ENCODE measurements around the gene GREB1.
A peak's percentile ranks its signal among the peaks of the same experiment; 100 is the strongest.

The GREB1 gene

DNA sequence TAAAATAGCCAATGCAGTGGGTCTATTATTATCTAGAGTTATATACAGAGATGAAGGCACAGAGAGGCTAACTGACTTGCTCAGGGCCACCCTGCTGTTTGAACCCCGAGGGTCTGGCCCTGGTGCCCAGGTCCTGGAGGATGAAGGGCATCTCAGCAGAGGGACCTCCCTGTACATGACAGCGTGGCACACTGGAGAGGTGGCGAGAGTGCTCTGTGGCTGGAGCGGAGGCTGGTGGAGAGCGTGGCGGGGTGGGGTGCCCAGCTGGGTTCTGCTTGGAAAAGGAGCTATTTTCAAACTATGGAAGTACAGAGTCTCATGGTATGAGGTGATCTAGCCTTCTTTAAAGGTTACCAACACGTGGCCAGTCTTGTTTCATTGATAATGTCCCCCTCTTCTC lies 35.8 kb downstream of the GREB1 start:
- no peak for DNase-seq
- in situ Hi-C loops (cut with MboI; ENCODE audit: low pct_unique_long_range_greater_than_20kb, low sequenced_read_pairs), result no loop called here

DNA sequence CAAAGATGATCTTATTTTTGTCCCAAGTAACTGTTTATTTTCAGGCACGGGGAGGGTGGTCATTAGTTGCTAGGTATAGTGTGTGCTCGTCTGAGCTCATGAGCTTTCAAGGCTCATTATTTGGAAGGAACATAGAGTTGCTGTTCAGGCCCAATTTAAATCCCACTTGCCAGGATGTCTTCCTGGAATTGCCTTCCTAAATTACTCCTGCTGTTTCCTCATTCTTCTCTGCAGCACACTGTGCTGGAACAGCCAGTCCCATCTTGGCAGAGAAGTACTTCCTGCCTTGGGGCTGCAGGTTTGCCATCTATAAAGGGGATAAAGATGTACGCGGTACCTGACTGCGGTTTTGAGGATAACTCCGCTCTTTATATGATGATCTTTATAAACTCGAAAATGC lies 37.3 kb downstream of the GREB1 start:
- in situ Hi-C loops (cut with MboI; ENCODE audit: low pct_unique_long_range_greater_than_20kb, low sequenced_read_pairs), result no loop called here
- DNase-seq, result no peak

DNA sequence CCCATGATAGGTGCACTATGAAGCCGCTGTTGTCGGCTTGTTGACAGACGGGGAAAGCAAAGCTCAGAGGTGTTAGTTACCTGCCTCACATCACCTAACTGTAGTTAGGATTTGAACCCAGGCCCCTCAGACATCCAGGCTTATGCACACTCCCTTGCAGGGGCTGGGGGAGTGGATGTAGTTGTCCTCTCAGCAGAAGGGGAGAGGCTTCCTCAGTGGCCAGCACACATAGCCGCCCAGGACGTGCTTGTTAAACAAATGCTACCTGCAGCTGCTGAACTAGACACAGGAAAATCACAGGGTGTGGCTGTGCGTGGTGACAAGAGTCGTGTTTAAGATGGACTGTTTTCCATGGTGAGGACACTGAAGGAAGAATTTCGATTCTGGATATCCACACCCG lies 39.2 kb downstream of the GREB1 start:
- no peak for DNase-seq
- in situ Hi-C loops (cut with MboI; ENCODE audit: low pct_unique_long_range_greater_than_20kb, low sequenced_read_pairs), result no loop called here

DNA sequence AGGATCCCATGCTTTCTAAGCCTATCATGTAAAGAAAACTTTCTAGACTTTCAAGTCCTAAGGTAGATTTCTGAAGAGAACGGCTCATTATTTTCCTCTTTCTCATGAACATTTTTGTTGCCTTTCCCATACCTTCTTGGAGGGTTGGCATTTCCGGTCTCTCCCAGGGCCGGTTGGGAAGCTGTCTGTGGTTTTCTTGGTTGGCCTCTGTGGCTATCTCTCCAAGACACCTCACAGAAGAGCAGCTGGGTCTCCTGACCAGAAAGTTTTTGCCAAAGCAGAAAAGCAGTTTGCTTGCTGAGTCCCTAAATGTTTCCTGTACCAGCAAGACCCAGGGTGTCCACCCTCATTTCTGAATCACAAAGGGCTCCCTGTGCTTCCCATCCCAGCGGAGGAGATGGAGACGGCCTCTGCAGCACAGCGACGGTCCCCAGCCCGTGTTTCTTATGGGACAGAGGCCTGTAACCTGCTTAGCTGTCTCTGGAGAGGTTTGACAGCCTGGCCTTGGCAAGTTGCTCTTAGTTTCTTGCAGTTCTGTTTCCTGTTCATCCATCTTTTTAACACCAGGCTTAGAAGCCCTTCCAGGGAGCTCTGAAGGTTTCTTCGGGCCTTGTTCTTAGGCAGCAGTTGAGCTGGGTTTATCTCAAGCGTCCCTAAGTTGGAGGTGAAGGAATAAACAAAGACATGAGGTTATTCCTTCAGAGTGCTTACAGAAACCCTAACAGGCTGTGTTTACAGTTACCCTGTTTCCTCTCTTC lies 39.8 kb downstream of the GREB1 start:
- in situ Hi-C loops (cut with MboI; ENCODE audit: low pct_unique_long_range_greater_than_20kb, low sequenced_read_pairs), result no loop called here
- DNase-seq, result no peak

DNA sequence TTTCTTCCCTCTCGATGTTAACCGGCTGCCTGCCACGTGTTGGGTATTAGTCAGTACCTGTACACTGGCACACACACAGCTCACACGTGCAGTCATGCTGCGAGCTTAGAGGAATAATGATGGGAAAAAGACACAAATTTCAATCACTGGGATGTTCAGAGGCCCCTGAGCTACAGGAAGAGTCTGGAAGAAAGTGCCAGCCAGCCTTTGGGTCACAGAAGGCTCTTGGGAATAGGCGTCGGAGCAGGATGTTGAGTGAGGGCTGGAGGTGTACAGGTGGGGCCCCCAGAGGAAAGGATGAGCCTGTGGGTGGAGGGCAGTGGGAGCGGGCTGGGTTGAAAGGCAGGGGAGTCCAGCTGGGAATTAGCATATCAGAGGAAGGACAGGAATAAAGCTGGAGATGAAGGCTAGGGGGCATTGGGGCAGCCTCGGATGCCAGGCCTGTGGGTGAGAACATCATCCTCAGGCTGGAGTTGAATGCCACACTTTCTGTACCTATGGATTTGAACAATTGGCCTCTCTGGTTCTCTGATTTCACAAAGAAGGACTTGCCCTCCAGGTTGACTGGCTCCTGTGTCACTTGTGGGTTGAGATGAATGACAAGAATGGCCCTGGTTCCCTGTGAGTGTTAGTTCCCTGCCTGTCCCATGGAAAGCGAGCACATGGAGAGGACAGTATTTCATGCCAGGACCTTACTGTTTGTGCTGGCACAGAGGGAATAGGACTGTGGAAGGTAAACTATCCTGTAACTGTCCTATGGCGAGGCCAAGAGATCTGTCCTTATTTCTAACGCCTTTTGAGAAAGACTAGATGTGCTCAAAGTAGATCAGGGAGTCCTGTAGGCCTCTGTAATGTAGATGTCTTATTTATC lies 40.6 kb downstream of the GREB1 start:
- in situ Hi-C loops (cut with MboI; ENCODE audit: low pct_unique_long_range_greater_than_20kb, low sequenced_read_pairs), result loop anchor here (25.0 kb wide), 3 partner anchors 87 to 737 kb away; a partner anchor contains a TSS
- no peak for DNase-seq

DNA sequence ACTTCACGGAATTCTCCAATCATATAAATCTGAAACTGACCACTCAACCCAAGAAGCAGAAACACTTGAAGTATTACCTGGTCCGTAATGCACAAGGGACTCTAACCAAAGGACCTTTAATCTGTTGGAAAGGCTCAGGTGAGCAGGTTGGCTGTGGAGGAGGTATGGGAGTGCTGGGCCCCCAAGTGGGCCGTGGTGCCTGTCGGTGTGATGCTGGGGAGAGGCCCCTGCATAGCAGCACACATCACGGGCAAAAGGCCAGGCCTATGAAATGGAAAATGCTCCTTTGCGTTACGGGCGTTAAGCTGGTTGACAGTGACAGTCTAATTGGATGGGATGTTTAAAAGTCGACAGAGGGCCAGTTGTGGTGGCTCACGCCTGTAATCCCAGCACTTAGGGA lies 42.6 kb downstream of the GREB1 start:
- no peak for DNase-seq
- in situ Hi-C loops (cut with MboI; ENCODE audit: low pct_unique_long_range_greater_than_20kb, low sequenced_read_pairs), result loop anchor here (25.0 kb wide), 3 partner anchors 89 to 739 kb away; a partner anchor contains a TSS

DNA sequence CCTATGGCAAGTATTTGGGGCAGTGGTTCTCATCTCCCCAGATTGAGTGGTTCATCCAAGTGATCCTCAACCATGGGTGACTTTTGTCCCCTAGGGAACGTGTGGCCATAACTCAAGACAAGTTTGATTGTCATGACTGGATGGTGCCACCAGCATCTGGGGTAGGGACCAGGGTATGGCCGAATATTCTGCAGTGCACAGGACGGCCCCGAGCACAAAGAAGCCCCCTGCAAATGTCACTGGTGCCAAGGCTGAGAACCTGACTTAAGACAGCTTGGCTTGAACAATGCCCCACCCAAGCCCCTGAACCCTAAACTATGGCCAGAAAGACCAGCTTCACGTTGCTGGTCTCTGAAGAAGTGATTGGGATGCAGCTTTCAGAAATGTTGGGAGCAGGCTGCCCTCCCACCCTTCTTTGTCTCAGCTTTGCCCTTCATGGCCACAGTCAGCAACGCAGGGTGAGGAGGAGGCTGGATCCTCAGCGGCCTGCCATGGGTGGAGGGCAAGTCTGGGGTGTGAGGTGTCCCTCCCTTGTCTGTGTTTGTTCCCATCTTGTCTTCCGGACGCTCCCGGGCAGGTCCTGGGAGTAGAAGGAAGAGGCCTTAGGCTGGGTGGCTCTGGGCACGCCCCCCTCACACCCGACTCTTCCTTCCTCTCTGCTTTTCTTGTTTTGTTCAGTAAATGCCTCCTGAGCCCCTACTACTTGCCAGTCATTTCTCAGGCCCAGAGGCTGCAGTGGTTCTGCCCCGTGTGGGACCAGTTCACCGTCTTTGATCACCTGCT lies 43.4 kb downstream of the GREB1 start:
- DNase-seq, result no peak
- in situ Hi-C loops (cut with MboI; ENCODE audit: low pct_unique_long_range_greater_than_20kb, low sequenced_read_pairs), result loop anchor here (25.0 kb wide), 3 partner anchors 90 to 740 kb away; a partner anchor contains a TSS

DNA sequence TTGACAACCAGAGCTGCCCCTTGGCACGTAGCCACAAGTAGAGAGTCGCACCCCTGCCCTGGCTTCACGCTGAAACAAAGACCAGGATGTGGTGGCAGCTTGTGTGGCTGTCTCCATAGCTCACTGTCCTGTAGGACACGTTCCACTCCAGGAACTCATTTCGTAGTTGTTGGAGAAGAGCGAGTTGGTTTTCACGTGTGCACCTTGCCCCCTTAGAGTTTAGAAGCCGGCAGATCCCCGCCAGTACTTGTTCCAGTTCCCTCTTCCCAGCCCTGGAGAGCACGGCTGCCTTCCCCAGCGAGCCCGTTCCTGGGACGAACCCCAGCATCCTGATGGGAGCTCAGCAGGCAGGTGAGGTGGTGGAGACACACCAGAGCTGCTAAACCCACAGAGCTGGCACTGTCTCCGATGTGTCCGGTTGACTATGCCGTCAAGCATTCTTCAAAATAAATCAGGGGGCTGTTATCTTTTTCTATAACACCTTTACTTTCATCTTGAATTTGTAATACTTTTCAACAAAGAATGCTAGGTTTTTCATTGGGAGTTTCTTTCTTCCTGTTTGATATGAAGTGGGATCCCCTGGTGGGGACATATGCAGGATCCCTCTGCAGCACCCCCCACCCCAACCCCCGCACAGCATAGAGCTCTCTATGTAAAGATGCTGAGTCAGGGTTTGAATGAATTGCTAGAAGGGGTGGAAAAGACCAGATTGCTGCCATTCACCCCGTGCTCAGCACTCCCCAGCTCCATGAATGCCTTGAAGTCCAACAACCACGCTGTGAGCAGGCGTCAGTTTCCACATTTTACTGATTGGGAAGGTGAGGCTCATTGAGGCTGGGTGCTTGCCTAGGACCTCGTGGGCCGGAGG lies 44.5 kb downstream of the GREB1 start:
- DNase-seq, result no peak
- in situ Hi-C loops (cut with MboI; ENCODE audit: low pct_unique_long_range_greater_than_20kb, low sequenced_read_pairs), result loop anchor here (25.0 kb wide), 3 partner anchors 91 to 741 kb away; a partner anchor contains a TSS

DNA sequence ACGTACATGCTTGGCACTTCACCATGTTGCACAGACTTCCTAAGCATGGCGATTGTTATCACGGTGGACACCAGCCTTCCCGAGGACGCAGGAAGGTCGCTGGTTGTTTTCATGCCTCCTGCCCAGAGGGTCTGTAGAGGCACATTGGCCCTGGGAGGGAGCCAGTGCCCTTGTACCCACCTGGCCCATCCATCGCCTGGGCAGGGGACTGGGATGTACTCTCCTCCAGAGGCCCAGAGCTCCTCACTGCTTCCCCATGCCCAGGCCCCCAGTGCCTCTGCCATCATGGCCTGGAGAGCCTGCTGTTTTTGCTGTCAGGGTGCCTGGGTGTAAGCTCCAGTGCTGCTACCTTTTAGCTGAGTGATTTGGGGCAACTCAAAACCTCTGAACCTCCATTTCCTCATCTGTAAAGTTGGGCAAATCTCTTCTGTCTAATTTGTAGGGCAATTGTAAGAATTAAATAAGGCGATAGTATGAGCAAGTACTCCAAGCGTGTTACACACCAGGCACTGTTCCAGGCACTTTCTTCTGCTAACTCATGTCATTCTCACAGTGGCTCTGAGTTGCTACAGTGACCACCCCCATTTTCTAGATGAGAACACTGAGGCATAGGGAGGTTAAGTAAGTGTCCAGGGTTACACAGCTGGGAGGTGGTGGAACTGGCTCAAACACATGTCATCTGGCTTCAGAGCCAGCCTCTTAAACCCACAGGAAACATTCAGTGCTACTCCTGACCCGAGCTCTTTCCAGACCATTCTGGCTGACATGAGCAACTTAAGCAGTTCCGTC lies 45.3 kb downstream of the GREB1 start:
- no peak for DNase-seq
- in situ Hi-C loops (cut with MboI; ENCODE audit: low pct_unique_long_range_greater_than_20kb, low sequenced_read_pairs), result loop anchor here (25.0 kb wide), 3 partner anchors 92 to 742 kb away; a partner anchor contains a TSS

DNA sequence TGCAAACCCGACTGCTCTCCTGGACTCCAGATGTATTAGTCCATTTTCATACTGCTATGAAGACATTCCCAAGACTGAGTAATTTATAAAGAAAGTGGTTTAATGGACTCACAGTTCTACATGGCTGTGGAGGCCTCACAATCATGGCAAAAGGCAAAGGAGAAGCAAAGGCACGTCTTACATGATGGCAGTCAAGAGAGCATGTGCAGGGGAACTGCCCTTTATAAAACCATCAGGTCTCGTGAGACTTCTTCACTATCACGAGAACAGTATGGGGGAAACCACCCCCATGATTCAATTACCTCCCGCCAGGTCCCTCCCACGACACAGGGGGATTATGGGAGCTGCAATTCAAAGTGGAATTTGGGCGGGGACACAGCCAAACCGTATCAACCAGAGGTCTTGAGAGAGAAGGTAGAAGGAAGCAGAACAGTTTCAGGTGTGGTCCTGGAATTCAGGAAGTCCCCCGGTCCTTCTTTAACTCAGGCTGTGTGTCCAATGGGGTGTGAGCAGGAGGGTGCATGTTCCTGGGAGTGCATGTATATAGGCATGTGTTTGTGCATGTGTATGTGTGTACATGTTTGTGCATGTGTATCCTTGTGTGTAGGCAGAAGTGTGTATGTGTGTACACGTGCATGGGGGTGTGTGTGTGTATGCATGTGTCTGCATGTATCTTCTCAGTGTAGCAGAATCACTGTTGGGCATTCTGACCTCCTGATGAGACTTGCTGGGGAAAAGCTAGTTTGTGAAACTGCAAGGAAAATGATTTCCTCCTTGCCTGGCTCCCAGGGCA lies 46.2 kb downstream of the GREB1 start:
- DNase-seq, result no peak
- in situ Hi-C loops (cut with MboI; ENCODE audit: low pct_unique_long_range_greater_than_20kb, low sequenced_read_pairs), result loop anchor here (25.0 kb wide), 3 partner anchors 93 to 743 kb away; a partner anchor contains a TSS

DNA sequence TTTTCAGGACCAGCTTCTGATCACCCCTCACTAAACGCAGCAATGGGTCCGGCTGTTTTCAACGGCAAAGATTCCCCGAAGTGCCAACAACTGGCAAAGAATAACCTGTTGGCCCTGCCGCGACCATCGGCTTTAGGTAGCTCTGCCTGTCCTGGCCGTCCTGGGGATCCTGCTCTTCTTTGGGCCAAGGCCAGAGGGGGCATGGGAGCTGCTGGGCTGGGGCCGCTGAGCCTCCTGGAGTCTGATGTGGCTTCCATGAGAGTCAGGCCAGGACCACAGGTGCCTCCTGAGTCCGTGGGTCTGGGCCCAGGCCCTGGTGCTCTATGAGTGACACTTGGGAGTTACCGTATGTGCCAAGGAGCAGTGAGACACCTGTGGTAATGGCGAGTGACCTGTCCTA lies 46.9 kb downstream of the GREB1 start:
- in situ Hi-C loops (cut with MboI; ENCODE audit: low pct_unique_long_range_greater_than_20kb, low sequenced_read_pairs), result loop anchor here (25.0 kb wide), 3 partner anchors 93 to 743 kb away; a partner anchor contains a TSS
- DNase-seq, result no peak

DNA sequence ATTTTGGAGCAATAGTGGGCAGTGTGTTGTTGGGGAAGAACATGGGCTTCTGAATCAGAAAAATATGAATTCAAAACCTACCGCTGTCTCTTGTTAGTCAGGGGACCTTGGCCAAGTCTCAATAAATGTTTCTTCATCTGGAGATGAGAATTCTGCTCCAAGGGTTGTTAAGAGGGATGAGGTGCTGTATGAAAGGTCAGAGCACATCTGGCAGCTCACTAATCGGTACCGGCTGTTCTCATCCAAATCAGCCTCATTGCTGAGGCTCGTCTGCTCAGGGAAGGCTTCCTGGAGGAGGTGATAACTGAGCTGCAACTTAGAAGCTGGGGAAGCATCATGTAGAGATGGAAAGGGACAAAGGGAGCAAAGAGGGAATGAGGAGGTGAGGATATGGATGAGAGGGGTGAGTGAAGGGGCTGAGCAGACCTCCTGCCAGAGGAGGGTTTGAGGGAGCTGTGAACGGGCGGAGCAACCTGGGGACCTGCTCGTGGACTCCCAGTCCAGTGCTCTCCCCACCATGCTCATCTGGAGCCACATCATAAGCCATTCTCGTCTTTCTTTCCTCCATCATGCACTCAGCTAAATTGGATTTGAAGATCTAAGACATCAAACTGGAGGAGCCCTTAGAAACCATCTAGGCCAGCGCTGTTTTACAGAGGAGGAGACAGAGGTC lies 47.4 kb downstream of the GREB1 start:
- no peak for DNase-seq
- in situ Hi-C loops (cut with MboI; ENCODE audit: low pct_unique_long_range_greater_than_20kb, low sequenced_read_pairs), result loop anchor here (25.0 kb wide), 3 partner anchors 94 to 744 kb away; a partner anchor contains a TSS

DNA sequence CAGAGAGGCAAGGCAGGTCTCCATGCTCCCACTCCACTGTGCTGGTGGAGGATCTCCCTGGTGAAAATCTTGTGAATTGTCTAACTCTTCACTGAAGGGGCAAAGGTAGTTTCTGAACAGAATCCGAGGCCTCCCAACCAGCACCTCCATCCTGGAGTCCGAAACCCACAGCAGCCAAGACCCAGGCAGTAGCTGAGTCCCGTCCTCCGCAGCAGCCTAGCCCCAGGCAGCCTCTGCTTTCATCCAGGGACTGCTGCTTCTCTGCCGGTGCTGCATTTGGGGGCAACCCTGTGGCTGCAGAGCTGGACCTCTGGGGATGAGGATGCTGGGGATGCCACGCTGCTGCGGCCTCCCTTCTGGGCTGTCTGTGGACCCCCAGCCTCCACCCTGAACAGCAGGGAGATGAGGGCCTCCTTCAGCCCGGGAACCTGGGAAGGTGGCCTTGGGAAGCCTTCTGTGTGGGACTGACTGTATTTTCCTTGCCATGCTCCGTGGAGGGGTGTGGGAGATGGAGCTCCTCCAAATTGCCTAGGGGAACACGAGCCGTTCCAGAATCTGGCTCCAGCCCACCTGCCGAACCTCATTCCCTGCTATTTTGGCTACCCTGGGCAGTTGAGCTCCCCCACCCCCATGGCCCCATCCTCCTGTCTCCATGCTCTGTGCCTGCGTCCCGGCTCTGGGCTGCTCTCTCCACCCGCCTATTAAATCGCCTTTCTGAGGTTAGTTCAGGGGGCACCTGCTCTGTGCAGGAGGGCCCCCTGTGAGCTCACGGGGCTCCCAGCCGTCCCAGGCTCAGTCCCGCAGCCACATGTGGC lies 48.2 kb downstream of the GREB1 start:
- DNase-seq, result no peak
- in situ Hi-C loops (cut with MboI; ENCODE audit: low pct_unique_long_range_greater_than_20kb, low sequenced_read_pairs), result loop anchor here (25.0 kb wide), 3 partner anchors 95 to 745 kb away; a partner anchor contains a TSS

DNA sequence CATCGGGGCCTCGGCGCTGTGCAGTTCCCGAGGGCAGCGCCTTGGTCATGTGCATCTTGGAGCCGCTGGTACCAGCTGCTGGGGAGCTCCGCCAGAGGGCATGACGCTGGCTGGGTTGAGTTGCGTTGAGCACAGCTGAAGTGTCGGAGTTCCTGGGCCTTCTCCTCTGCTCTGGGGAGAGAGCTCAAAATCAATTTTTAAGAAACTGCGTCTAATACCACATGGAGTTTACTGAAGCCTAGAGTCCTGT lies 48.7 kb downstream of the GREB1 start:
- in situ Hi-C loops (cut with MboI; ENCODE audit: low pct_unique_long_range_greater_than_20kb, low sequenced_read_pairs), result loop anchor here (25.0 kb wide), 3 partner anchors 95 to 745 kb away; a partner anchor contains a TSS
- no peak for DNase-seq

DNA sequence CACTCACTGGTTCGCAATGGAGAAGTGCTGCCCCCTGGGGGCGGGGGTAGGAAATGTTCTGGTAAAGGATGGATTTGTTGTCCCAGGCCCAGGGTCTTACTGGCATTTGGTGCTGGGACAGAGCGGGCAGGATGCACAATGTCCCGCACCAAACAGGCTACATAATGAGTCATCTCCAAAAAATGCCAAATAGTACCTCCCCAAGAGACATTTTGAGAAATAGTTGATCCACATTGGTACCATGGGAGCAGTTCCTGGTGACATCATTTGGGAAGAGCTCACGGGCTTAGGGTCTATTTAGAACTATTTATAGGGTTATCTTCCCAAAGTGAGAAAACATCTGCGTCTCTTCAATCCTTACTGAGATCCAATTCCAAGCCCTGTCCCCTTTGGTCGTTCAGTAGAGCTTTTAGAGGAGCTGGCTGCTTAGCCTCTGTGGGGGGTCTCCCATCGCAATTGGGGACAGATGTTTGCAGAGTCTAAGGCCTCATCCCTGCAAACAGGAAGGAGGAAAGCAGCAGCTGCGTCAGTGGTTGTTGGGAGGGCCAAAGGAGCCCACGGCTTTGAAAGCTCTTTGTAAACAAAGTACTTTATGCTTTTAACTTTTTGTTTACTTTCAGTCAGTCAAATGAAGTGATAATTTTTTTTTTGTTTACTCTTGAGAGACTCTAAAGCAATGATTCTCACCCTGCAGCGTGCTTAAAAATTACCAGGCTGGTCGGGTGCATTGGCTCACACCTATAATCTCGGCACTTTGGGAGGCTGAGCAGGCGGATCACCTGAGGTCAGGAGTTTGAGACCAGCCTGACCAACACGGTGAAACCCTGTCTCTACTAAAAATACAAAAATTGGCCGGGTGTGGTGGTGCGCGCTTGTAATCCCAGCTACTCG lies 49.3 kb downstream of the GREB1 start:
- in situ Hi-C loops (cut with MboI; ENCODE audit: low pct_unique_long_range_greater_than_20kb, low sequenced_read_pairs), result loop anchor here (25.0 kb wide), 3 partner anchors 96 to 746 kb away; a partner anchor contains a TSS
- DNase-seq, result peak; percentile 62
